Measurements from ENCODE around the gene GPBP1.
A peak's percentile ranks its signal among the peaks of the same experiment; 100 is the strongest.

Gene GPBP1

GRCh38 chr5:57229313-57229712 is 55.5 kb downstream of the GPBP1 start:
- Histone ChIP-seq H3K27ac (ENCODE audit: low read depth, low read length) (no peak overlapping the region), H3K9me3 (ENCODE audit: insufficient read depth, low read depth, low read length) (no peaks in the 10 kb centered on the region), H3K79me2 (ENCODE audit: control insufficient read depth, insufficient read depth, low read length, poor library complexity) (peaks cover 2% of the 10 kb centered on the region), H4K8ac (ENCODE audit: low read depth, low read length) (no peak overlapping the region), H3K4me3 (ENCODE audit: low read depth, low read length) (no peak overlapping the region), H3K36me3 (ENCODE audit: control insufficient read depth in 1 of 2, insufficient read depth in 2 of 2, low read length in 2 of 2) (peaks cover 15 to 24% of the 10 kb centered on the region in 2 experiments), H3K4me2 (ENCODE audit: low read length) (no peak overlapping the region), H2BK5ac (ENCODE audit: low read depth, low read length, poor library complexity) (no peak overlapping the region), H2AFZ (ENCODE audit: insufficient read depth, low read length, poor library complexity) (no peak overlapping the region), H2BK12ac (ENCODE audit: low read length) (no peak overlapping the region), H3K9ac (ENCODE audit: low read length) (no peak overlapping the region), H2BK120ac (ENCODE audit: insufficient read depth, low read length, poor library complexity) (no peak overlapping the region), H4K91ac (ENCODE audit: low read depth, low read length) (no peak overlapping the region), H2AK5ac (ENCODE audit: low read length) (no peak overlapping the region), H3K79me1 (ENCODE audit: low read length) (no peaks in the 10 kb centered on the region), H3K14ac (ENCODE audit: low read length) (no peak overlapping the region), H3K23ac (ENCODE audit: low read length) (no peak overlapping the region), H3K4ac (ENCODE audit: low read depth, low read length) (no peak overlapping the region), H4K12ac (ENCODE audit: low read depth, low read length) (no peak overlapping the region), H3K4me1 (ENCODE audit: control insufficient read depth in 1 of 2, insufficient read depth in 2 of 2, low read length in 2 of 2) (no peaks in the 10 kb centered on the region), H3K18ac (ENCODE audit: low read length) (no peak overlapping the region), H3K27me3 (ENCODE audit: insufficient read depth, low read length) (no peaks in the 10 kb centered on the region)
- DNase-seq, result no peak
- no CpG with 5 or more reads among the region's 4 CpGs for WGBS (ENCODE audit: extremely low coverage, insufficient coverage, insufficient read length)

- Histone ChIP-seq H4K8ac (ENCODE audit: low read depth, low read length) (no peak overlapping the region), H3K4me2 (ENCODE audit: low read length) (no peak overlapping the region), H3K4me1 (ENCODE audit: control insufficient read depth in 1 of 2, insufficient read depth in 2 of 2, low read length in 2 of 2) (no peaks in the 10 kb centered on the region), H3K14ac (ENCODE audit: low read length) (no peak overlapping the region), H3K23ac (ENCODE audit: low read length) (no peak overlapping the region), H3K4ac (ENCODE audit: low read depth, low read length) (no peak overlapping the region), H3K18ac (ENCODE audit: low read length) (no peak overlapping the region), H3K79me2 (ENCODE audit: control insufficient read depth, insufficient read depth, low read length, poor library complexity) (no peaks in the 10 kb centered on the region), H3K4me3 (ENCODE audit: low read depth, low read length) (no peak overlapping the region), H3K9me3 (ENCODE audit: insufficient read depth, low read depth, low read length) (no peaks in the 10 kb centered on the region), H2AK5ac (ENCODE audit: low read length) (no peak overlapping the region), H4K12ac (ENCODE audit: low read depth, low read length) (no peak overlapping the region), H2AFZ (ENCODE audit: insufficient read depth, low read length, poor library complexity) (no peak overlapping the region), H3K36me3 (ENCODE audit: control insufficient read depth in 1 of 2, insufficient read depth in 2 of 2, low read length in 2 of 2) (peaks cover 13 to 22% of the 10 kb centered on the region in 2 experiments), H2BK12ac (ENCODE audit: low read length) (no peak overlapping the region), H3K9ac (ENCODE audit: low read length) (no peak overlapping the region), H3K27ac (ENCODE audit: low read depth, low read length) (no peak overlapping the region), H3K79me1 (ENCODE audit: low read length) (no peaks in the 10 kb centered on the region), H2BK5ac (ENCODE audit: low read depth, low read length, poor library complexity) (no peak overlapping the region), H3K27me3 (ENCODE audit: insufficient read depth, low read length) (no peaks in the 10 kb centered on the region), H4K91ac (ENCODE audit: low read depth, low read length) (no peak overlapping the region), H2BK120ac (ENCODE audit: insufficient read depth, low read length, poor library complexity) (no peak overlapping the region)
- no CpG with 5 or more reads among the region's 4 CpGs for WGBS (ENCODE audit: extremely low coverage, insufficient coverage, insufficient read length)
- no peak for DNase-seq
These were observed 57.7 kb downstream of the GPBP1 start for GRCh38 chr5:57231607-57232006.

GRCh38 chr5:57232293-57233033 is 58.6 kb downstream of the GPBP1 start:
- no peak overlapping the region for H2BK12ac ChIP-seq (ENCODE audit: low read length)
- no peaks in the 10 kb centered on the region for H3K9me3 ChIP-seq (ENCODE audit: insufficient read depth, low read depth, low read length)
- H3K4ac ChIP-seq (ENCODE audit: low read depth, low read length), result no peak overlapping the region
- no peak overlapping the region for H3K9ac ChIP-seq (ENCODE audit: low read length)
- no peak overlapping the region for H2BK5ac ChIP-seq (ENCODE audit: low read depth, low read length, poor library complexity)
- H3K79me1 ChIP-seq (ENCODE audit: low read length), result no peaks in the 10 kb centered on the region
- no peak overlapping the region for H2AK5ac ChIP-seq (ENCODE audit: low read length)
- no peak overlapping the region for H2BK120ac ChIP-seq (ENCODE audit: insufficient read depth, low read length, poor library complexity)
- H3K79me2 ChIP-seq (ENCODE audit: control insufficient read depth, insufficient read depth, low read length, poor library complexity), result no peaks in the 10 kb centered on the region
- H3K14ac ChIP-seq (ENCODE audit: low read length), result no peak overlapping the region
- no peak overlapping the region for H3K18ac ChIP-seq (ENCODE audit: low read length)
- H3K4me3 ChIP-seq (ENCODE audit: low read depth, low read length), result no peak overlapping the region
- no peak overlapping the region for H3K23ac ChIP-seq (ENCODE audit: low read length)
- H3K4me1 ChIP-seq (ENCODE audit: control insufficient read depth in 1 of 2, insufficient read depth in 2 of 2, low read length in 2 of 2), result no peaks in the 10 kb centered on the region
- no peak for DNase-seq
- no peak overlapping the region for H4K12ac ChIP-seq (ENCODE audit: low read depth, low read length)
- peaks cover 11 to 18% of the 10 kb centered on the region in 2 experiments for H3K36me3 ChIP-seq (ENCODE audit: control insufficient read depth in 1 of 2, insufficient read depth in 2 of 2, low read length in 2 of 2)
- WGBS (ENCODE audit: extremely low coverage, insufficient coverage, insufficient read length), result no CpG with 5 or more reads among the region's 6 CpGs
- no peaks in the 10 kb centered on the region for H3K27me3 ChIP-seq (ENCODE audit: insufficient read depth, low read length)
- H3K27ac ChIP-seq (ENCODE audit: low read depth, low read length), result no peak overlapping the region
- no peak overlapping the region for H4K8ac ChIP-seq (ENCODE audit: low read depth, low read length)
- H3K4me2 ChIP-seq (ENCODE audit: low read length), result no peak overlapping the region
- H4K91ac ChIP-seq (ENCODE audit: low read depth, low read length), result no peak overlapping the region
- H2AFZ ChIP-seq (ENCODE audit: insufficient read depth, low read length, poor library complexity), result no peak overlapping the region

- DNase-seq, result peak in 1 of 2 donors; percentile 33
- WGBS (ENCODE audit: extremely low coverage, insufficient coverage, insufficient read length), result no CpG with 5 or more reads among the region's 6 CpGs
- Histone ChIP-seq H3K9me3 (ENCODE audit: insufficient read depth, low read depth, low read length) (no peaks in the 10 kb centered on the region), H3K36me3 (ENCODE audit: control insufficient read depth in 1 of 2, insufficient read depth in 2 of 2, low read length in 2 of 2) (peaks cover 14 to 15% of the 10 kb centered on the region in 2 experiments), H3K79me1 (ENCODE audit: low read length) (no peaks in the 10 kb centered on the region), H2BK5ac (ENCODE audit: low read depth, low read length, poor library complexity) (no peak overlapping the region), H3K27ac (ENCODE audit: low read depth, low read length) (no peak overlapping the region), H3K27me3 (ENCODE audit: insufficient read depth, low read length) (no peaks in the 10 kb centered on the region), H4K12ac (ENCODE audit: low read depth, low read length) (no peak overlapping the region), H3K9ac (ENCODE audit: low read length) (no peak overlapping the region), H3K4me3 (ENCODE audit: low read depth, low read length) (no peak overlapping the region), H3K79me2 (ENCODE audit: control insufficient read depth, insufficient read depth, low read length, poor library complexity) (no peaks in the 10 kb centered on the region), H3K23ac (ENCODE audit: low read length) (no peak overlapping the region), H3K4me1 (ENCODE audit: control insufficient read depth in 1 of 2, insufficient read depth in 2 of 2, low read length in 2 of 2) (no peaks in the 10 kb centered on the region), H2BK120ac (ENCODE audit: insufficient read depth, low read length, poor library complexity) (no peak overlapping the region), H3K4me2 (ENCODE audit: low read length) (no peak overlapping the region), H2AK5ac (ENCODE audit: low read length) (no peak overlapping the region), H4K8ac (ENCODE audit: low read depth, low read length) (no peak overlapping the region), H3K14ac (ENCODE audit: low read length) (no peak overlapping the region), H3K18ac (ENCODE audit: low read length) (no peak overlapping the region), H4K91ac (ENCODE audit: low read depth, low read length) (no peak overlapping the region), H3K4ac (ENCODE audit: low read depth, low read length) (no peak overlapping the region), H2AFZ (ENCODE audit: insufficient read depth, low read length, poor library complexity) (no peak overlapping the region), H2BK12ac (ENCODE audit: low read length) (no peak overlapping the region)
These were observed 69.7 kb downstream of the GPBP1 start for GRCh38 chr5:57243286-57244137.
